ENCODE results near the gene DNAJC5. TPM values are rescaled to one million over a fixed set of nuclear protein-coding genes. Genes with fewer than 3 reads are reported as not detected.
A peak's percentile ranks its signal among the peaks of the same experiment; 100 is the strongest.

The DNAJC5 gene
- total RNA-seq (52.3 TPM), polyA plus RNA-seq (ENCODE audit: insufficient read depth, low read depth, low replicate concordance) (24.4 TPM)
- long read RNA-seq, donor 1, full-length matches to known transcripts, result 17 of 42 reads
- long read RNA-seq, donor 1, partial matches to known transcripts, result 25 of 42 reads
- long read RNA-seq, donor 1, other reads (novel, unspliced or antisense), result 0 of 42 reads
- long read RNA-seq, donor 2, full-length matches to known transcripts, result 12 of 12 reads
- long read RNA-seq, donor 2, partial matches to known transcripts, result 0 of 12 reads
- long read RNA-seq, donor 2, other reads (novel, unspliced or antisense), result 0 of 12 reads
- long read RNA-seq, donor 3, full-length matches to known transcripts, result 10 of 10 reads
- long read RNA-seq, donor 3, partial matches to known transcripts, result 0 of 10 reads
- long read RNA-seq, donor 3, other reads (novel, unspliced or antisense), result 0 of 10 reads
- long read RNA-seq, donor 4, full-length matches to known transcripts, result 11 of 32 reads
- long read RNA-seq, donor 4, partial matches to known transcripts, result 21 of 32 reads
- long read RNA-seq, donor 4, other reads (novel, unspliced or antisense), result 0 of 32 reads
- long read RNA-seq, donor 5, full-length matches to known transcripts, result 2 of 2 reads
- long read RNA-seq, donor 5, partial matches to known transcripts, result 0 of 2 reads
- long read RNA-seq, donor 5, other reads (novel, unspliced or antisense), result 0 of 2 reads
- long read RNA-seq, donor 6, full-length matches to known transcripts, result 4 of 4 reads
- long read RNA-seq, donor 6, partial matches to known transcripts, result 0 of 4 reads
- long read RNA-seq, donor 6, other reads (novel, unspliced or antisense), result 0 of 4 reads
- long read RNA-seq, donor 7, full-length matches to known transcripts, result 4 of 78 reads
- long read RNA-seq, donor 7, partial matches to known transcripts, result 19 of 78 reads
- long read RNA-seq, donor 7, other reads (novel, unspliced or antisense), result 55 of 78 reads
- long read RNA-seq, donor 8, full-length matches to known transcripts, result 20 of 20 reads
- long read RNA-seq, donor 8, partial matches to known transcripts, result 0 of 20 reads
- long read RNA-seq, donor 8, other reads (novel, unspliced or antisense), result 0 of 20 reads
- long read RNA-seq, donor 9, full-length matches to known transcripts, result 5 of 5 reads
- long read RNA-seq, donor 9, partial matches to known transcripts, result 0 of 5 reads
- long read RNA-seq, donor 9, other reads (novel, unspliced or antisense), result 0 of 5 reads
- long read RNA-seq, donor 10, full-length matches to known transcripts, result 15 of 73 reads
- long read RNA-seq, donor 10, partial matches to known transcripts, result 36 of 73 reads
- long read RNA-seq, donor 10, other reads (novel, unspliced or antisense), result 22 of 73 reads

GRCh38 chr20:63894358-63895201 lies at the start of gene DNAJC5:
Gene DNAJC5, plus strand, starts transcription at chr20:63895126. Its CDS starts 33,220 bp downstream, at chr20:63928346.
- Histone ChIP-seq H3K9me3 (ENCODE audit: control insufficient read depth in 2 of 3, insufficient read depth in 1 of 3, low read length in 3 of 3) (no peaks in the 10 kb centered on the region), H3K36me3 (ENCODE audit: control insufficient read depth in 2 of 3, insufficient read depth in 3 of 3, low read length in 3 of 3) (peaks cover 0 to 7% (median 7%) of the 10 kb centered on the region in 3 donors), H3K4me3 (ENCODE audit: low read length in 3 of 3) (peak within 1 kb of the TSS; percentile 60 to 69 (median 68)), H3K9ac (ENCODE audit: low read length in 3 of 3) (peak within 1 kb of the TSS; percentile 30 to 53 (median 47)), H3K27ac (ENCODE audit: low read depth in 2 of 2, low read length in 2 of 2) (peak within 1 kb of the TSS; percentile 53 to 66), H3K27me3 (ENCODE audit: control insufficient read depth, insufficient read depth, low read length) (no peaks in the 10 kb centered on the region), H3K4me1 (ENCODE audit: control insufficient read depth in 2 of 3, insufficient read depth in 2 of 3, low read depth in 1 of 3, low read length in 3 of 3) (peaks cover 0 to 18% (median 0%) of the 10 kb centered on the region in 3 donors)
- FAIRE-seq (no peak), DNase-seq (peak; percentile 95 to 99 (median 97))
- no peak for TF ChIP-seq CTCF (IDR thresholded peaks at IDR 0.05; ENCODE audit: borderline replicate concordance, extremely low read depth, insufficient read depth)
- intact Hi-C loops (cut with DNase I), result no loop called here

GRCh38 chr20:63846128-63846771 lies 48.7 kb upstream of the DNAJC5 start:
- H3K4me1 ChIP-seq (ENCODE audit: control insufficient read depth in 2 of 3, insufficient read depth in 2 of 3, low read depth in 1 of 3, low read length in 3 of 3), result peaks cover 5 to 21% (median 5%) of the 10 kb centered on the region in 3 donors
- peak; percentile 84 to 95 (median 89) for DNase-seq
- no peak for FAIRE-seq
- intact Hi-C loops (cut with DNase I), result no loop called here
- no peaks in the 10 kb centered on the region for H3K9me3 ChIP-seq (ENCODE audit: control insufficient read depth in 2 of 3, insufficient read depth in 1 of 3, low read length in 3 of 3)
- H3K27me3 ChIP-seq (ENCODE audit: control insufficient read depth, insufficient read depth, low read length), result no peaks in the 10 kb centered on the region
- no peak overlapping the region for H3K9ac ChIP-seq (ENCODE audit: low read length in 3 of 3)
- no peak for TF ChIP-seq CTCF (IDR thresholded peaks at IDR 0.05; ENCODE audit: borderline replicate concordance, extremely low read depth, insufficient read depth)
- no peaks in the 10 kb centered on the region for H3K36me3 ChIP-seq (ENCODE audit: control insufficient read depth in 2 of 3, insufficient read depth in 3 of 3, low read length in 3 of 3)
- peak overlapping the region; percentile 28 to 32 for H3K27ac ChIP-seq (ENCODE audit: low read depth in 2 of 2, low read length in 2 of 2)
- no peak overlapping the region for H3K4me3 ChIP-seq (ENCODE audit: low read length in 3 of 3)

Data from kidney (tissue), 22 donors.